Stimulated activated naive CD8-positive, alpha-beta T cell treated with anti-CD3 and anti-CD28 coated beads, Interleukin-15, Interleukin-2, amounts not matched to agents 100 U/mL and 50 U/mL, for 24 hours (primary cell): ENCODE measurements around the gene FXYD4.
"Not testable (repeated sequence)": the region's sequence is repeated elsewhere in the genome, so short reads cannot be mapped to it uniquely, and the experiment has no call there.

Experiments
- ATAC-seq: fragments of 150-1000 bp; cut with Tn5 transposase; one replicate; pipeline ENCODE4 v1.10.0; 2021
- DNase-seq: peaks from one replicate; pipeline ENCODE4 v3.0.0; 2021

The FXYD4 gene

GRCh38 chr10:43371418-43371817 is at the start of gene FXYD4:
TSS of gene FXYD4 (plus strand) at chr10:43371636. CDS start at chr10:43373747, 2,111 bp downstream.
- DNase-seq (no peak), ATAC-seq (no peak)

GRCh38 chr10:43322331-43322730 is 49.1 kb upstream of the FXYD4 start:
- DNase-seq (no peak), ATAC-seq (no peak)

GRCh38 chr10:43322769-43323168 is 48.7 kb upstream of the FXYD4 start:
- DNase-seq (peak; percentile 87), ATAC-seq (peak; percentile 91)

GRCh38 chr10:43323245-43323644 is 48.2 kb upstream of the FXYD4 start:
- ATAC-seq (no peak), DNase-seq (no peak)

GRCh38 chr10:43324876-43325275 is 46.6 kb upstream of the FXYD4 start:
- DNase-seq, result no peak
- ATAC-seq, result no peak

GRCh38 chr10:43327171-43327570 is 44.3 kb upstream of the FXYD4 start:
- no peak for ATAC-seq
- DNase-seq, result no peak

GRCh38 chr10:43327986-43328385 is 43.5 kb upstream of the FXYD4 start:
- ATAC-seq (no peak), DNase-seq (no peak)

- DNase-seq, ATAC-seq: not testable (repeated sequence)
These were observed 42.6 kb upstream of the FXYD4 start for GRCh38 chr10:43328810-43329209.

- not testable (repeated sequence) for DNase-seq, ATAC-seq
These were observed 42.1 kb upstream of the FXYD4 start for GRCh38 chr10:43329246-43329885.

GRCh38 chr10:43330049-43330823 is 41.2 kb upstream of the FXYD4 start:
- not testable (repeated sequence) for DNase-seq, ATAC-seq

GRCh38 chr10:43330824-43331127 is 40.7 kb upstream of the FXYD4 start:
- ATAC-seq, DNase-seq: not testable (repeated sequence)

- DNase-seq (no peak), ATAC-seq (no peak)
These were observed 37.8 kb upstream of the FXYD4 start for GRCh38 chr10:43333653-43334052.

- DNase-seq, result no peak
- ATAC-seq, result no peak
These were observed 35.4 kb upstream of the FXYD4 start for GRCh38 chr10:43336061-43336460.

GRCh38 chr10:43336641-43337318 is 34.7 kb upstream of the FXYD4 start:
- DNase-seq (no peak), ATAC-seq (no peak)

GRCh38 chr10:43337536-43337935 is 33.9 kb upstream of the FXYD4 start:
- DNase-seq, ATAC-seq: not testable (repeated sequence)

- ATAC-seq, result no peak
- DNase-seq, result no peak
These were observed 33.3 kb upstream of the FXYD4 start for GRCh38 chr10:43338117-43338516.

GRCh38 chr10:43339136-43339535 is 32.3 kb upstream of the FXYD4 start:
- DNase-seq, result no peak
- ATAC-seq, result no peak

- ATAC-seq, result no peak
- no peak for DNase-seq
These were observed 31.3 kb upstream of the FXYD4 start for GRCh38 chr10:43340101-43340500.

GRCh38 chr10:43340619-43341018 is 30.8 kb upstream of the FXYD4 start:
- DNase-seq (no peak), ATAC-seq (no peak)

GRCh38 chr10:43341450-43341849 is 30.0 kb upstream of the FXYD4 start:
- DNase-seq (no peak), ATAC-seq (no peak)

GRCh38 chr10:43342279-43343125 is 28.9 kb upstream of the FXYD4 start:
- no peak for ATAC-seq
- no peak for DNase-seq

- ATAC-seq (no peak), DNase-seq (no peak)
These were observed 28.3 kb upstream of the FXYD4 start for GRCh38 chr10:43343126-43343525.
